Stimulated activated CD4-positive, alpha-beta T cell treated with anti-CD3 and anti-CD28 coated beads, TNF-alpha, amount 100 ng/mL, for 4 hours (primary cell): Measurements from ENCODE around the gene HDAC9.

Source experiments
- DNase-seq, 3 experiments: peaks; one replicate each; pipeline ENCODE4 v3.0.0-alpha.2; 2020; ENCODE audit warnings: low read depth in 3 of 3

HDAC9 gene

GRCh38 chr7:18494406-18494805 lies 1.1 kb upstream of the HDAC9 start:
- no peak for DNase-seq

GRCh38 chr7:18494821-18495408 lies 634 bp upstream of the HDAC9 start:
- no peak for DNase-seq

- DNase-seq = no peak
These were observed 772 bp downstream of the HDAC9 start for GRCh38 chr7:18496341-18496700.

- DNase-seq = no peak
These were observed 1.5 kb downstream of the HDAC9 start for GRCh38 chr7:18497082-18497481.

- no peak for DNase-seq
These were observed 2.3 kb downstream of the HDAC9 start for GRCh38 chr7:18497800-18498199.

GRCh38 chr7:18498341-18498740 lies 2.8 kb downstream of the HDAC9 start:
- no peak for DNase-seq

- no peak for DNase-seq
These were observed 4.0 kb downstream of the HDAC9 start for GRCh38 chr7:18499407-18500177.

GRCh38 chr7:18503126-18503866 lies 7.7 kb downstream of the HDAC9 start:
- no peak for DNase-seq

GRCh38 chr7:18504965-18505364 lies 9.4 kb downstream of the HDAC9 start:
- no peak for DNase-seq

- DNase-seq = no peak
These were observed 10.4 kb downstream of the HDAC9 start for GRCh38 chr7:18505870-18506460.

- DNase-seq = no peak
These were observed 13.2 kb downstream of the HDAC9 start for GRCh38 chr7:18508443-18509427.

GRCh38 chr7:18509481-18509880 lies 13.9 kb downstream of the HDAC9 start:
- DNase-seq = no peak

- DNase-seq = no peak
These were observed 16.0 kb downstream of the HDAC9 start for GRCh38 chr7:18511351-18512140.

GRCh38 chr7:18513343-18513742 lies 17.8 kb downstream of the HDAC9 start:
- DNase-seq = no peak

GRCh38 chr7:18515067-18515466 lies 19.5 kb downstream of the HDAC9 start:
- DNase-seq = no peak

- DNase-seq = no peak
These were observed 22.1 kb downstream of the HDAC9 start for GRCh38 chr7:18517646-18518045.

- no peak for DNase-seq
These were observed 23.0 kb downstream of the HDAC9 start for GRCh38 chr7:18518555-18518954.

GRCh38 chr7:18520450-18521235 lies 25.1 kb downstream of the HDAC9 start:
- no peak for DNase-seq

GRCh38 chr7:18521236-18521589 lies 25.7 kb downstream of the HDAC9 start:
- DNase-seq = no peak
